ENCODE results near the gene NID1.

DNA sequence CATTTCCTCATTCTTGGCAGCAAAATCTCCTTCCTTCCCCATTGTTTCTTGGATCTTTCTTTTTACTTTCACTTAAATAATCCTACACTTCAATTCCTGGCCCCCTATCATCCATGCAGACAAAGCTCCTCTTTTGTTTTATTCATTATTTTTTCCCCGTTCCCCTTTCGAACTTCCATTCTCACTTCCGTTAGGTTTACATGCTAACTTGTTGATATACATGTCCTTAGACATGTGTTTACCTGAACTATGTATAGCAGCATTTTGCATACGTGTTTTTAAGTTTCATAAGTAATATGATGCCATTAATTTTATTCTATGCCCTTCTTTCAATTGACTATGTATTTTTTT is 131.1 kb downstream of the NID1 start:
- TF ChIP-seq EZH2phosphoT487 (IDR thresholded peaks at IDR 0.05; ENCODE audit: insufficient read depth, low read depth) (no peak), EZH2 (IDR thresholded peaks at IDR 0.05; ENCODE audit: insufficient read depth, poor library complexity, severe bottlenecking) (no peak)
